OCI-LY7 (cell line): ENCODE data around the gene HEY2.

Source experiments
- EZH2phosphoT487 ChIP-seq: fragments of 200-600 bp; sonication (generic); IDR thresholded peaks from 2 replicates; pipeline ENCODE4 v1.6.1; 2018; ENCODE audit warnings: low read depth, borderline replicate concordance, mild to moderate bottlenecking, mixed run types, antibody characterized with exemption, low read length, moderate library complexity, mixed read lengths
- TF ChIP-seq, protein P1 (sequence below): fragments of 200-600 bp; sonication (generic); conservative IDR thresholded peaks from 2 replicates; pipeline ENCODE4 v1.5.1; 2014; ENCODE audit warnings: mild to moderate bottlenecking, antibody characterized with exemption, low read length, moderate library complexity, mixed read lengths

DNA sequence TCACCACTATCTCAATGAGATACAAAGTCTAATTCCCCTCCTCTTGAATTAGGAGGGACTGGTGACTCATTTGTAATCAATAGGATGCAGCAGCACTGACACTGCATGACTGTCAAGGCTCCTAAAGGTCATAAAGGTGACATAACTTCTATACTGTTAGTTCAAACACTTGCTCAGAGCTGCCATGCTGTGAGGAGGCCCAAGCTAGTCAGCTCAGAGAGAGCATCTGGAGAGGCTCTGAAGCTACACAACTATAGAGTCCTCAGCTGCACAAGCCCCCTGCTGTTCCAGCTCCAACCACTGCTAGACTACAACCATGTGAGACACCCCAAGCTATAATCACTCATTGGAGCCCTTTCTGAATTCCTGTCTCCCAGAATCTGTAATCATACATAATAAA is 17.0 kb upstream of the HEY2 start:
- TF ChIP-seq, protein P1, sequence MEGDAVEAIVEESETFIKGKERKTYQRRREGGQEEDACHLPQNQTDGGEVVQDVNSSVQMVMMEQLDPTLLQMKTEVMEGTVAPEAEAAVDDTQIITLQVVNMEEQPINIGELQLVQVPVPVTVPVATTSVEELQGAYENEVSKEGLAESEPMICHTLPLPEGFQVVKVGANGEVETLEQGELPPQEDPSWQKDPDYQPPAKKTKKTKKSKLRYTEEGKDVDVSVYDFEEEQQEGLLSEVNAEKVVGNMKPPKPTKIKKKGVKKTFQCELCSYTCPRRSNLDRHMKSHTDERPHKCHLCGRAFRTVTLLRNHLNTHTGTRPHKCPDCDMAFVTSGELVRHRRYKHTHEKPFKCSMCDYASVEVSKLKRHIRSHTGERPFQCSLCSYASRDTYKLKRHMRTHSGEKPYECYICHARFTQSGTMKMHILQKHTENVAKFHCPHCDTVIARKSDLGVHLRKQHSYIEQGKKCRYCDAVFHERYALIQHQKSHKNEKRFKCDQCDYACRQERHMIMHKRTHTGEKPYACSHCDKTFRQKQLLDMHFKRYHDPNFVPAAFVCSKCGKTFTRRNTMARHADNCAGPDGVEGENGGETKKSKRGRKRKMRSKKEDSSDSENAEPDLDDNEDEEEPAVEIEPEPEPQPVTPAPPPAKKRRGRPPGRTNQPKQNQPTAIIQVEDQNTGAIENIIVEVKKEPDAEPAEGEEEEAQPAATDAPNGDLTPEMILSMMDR, result 0 out of 2 replicates have a peak, but pooled peaks have one; percentile 25
- no peak for TF ChIP-seq EZH2phosphoT487
